GM20431 (cell line): ENCODE data around the gene SINHCAF.

Experiments used
- in situ Hi-C: fragments of 300-500 bp; cut with MseI, MboI; formaldehyde crosslinking; loops from one replicate; pipeline ENCODE4 v1.15.0; 2020; ENCODE audit warnings: low sequenced_read_pairs; ENCODE audit not compliant: unreplicated experiment

The SINHCAF gene

DNA sequence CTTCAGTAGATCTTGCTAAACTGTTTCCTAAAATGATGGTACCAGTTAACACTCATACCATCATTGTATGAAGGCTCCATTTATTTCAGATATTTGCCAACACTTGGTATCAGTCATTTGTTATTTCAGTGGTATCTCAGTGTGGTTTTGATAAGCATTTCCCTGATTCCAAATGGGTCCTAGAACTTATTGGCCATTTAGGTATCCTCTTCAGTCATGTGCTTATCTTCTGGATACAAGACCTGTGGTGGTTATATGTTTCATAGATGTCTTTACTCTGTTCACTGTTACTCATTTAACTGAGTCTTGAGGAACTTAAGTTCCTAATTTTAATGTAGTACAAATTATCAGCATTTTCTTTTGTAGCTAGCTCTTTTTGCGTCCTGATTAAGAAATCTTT lies 13.5 kb downstream of the SINHCAF start:
- in situ Hi-C loops = no loop called here

DNA sequence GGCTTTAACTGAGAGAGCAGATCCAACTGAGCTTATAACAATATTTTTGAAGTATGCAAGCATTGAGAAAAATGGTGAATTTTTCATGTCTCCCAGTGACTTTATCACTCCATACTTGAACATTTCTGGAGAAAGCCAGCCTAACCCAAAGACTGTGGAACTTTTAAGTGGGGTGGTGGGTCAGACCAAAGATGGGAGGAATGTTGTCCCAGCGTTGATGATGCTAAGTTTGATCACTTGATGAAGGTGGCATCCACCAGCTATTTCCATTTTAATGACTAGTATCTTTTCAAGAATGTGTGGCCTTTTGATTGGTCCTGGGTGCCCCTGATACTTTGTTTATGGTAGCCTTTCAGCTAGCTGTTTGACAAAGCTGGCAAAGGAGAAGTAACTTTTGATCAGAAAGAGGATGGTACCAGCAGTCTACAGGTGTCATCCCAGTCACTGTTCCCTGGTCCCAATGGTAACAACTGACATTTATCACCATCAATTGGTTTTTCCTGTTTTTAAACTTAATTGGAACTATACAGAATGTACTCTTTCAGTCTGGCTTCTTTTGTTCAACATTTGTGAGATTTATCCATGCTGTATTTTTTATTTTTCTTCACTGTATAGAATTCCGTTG lies 14.2 kb downstream of the SINHCAF start:
- in situ Hi-C loops = no loop called here

- in situ Hi-C loops = no loop called here
Measured at GRCh38 chr12:31310488-31310887, 15.5 kb downstream of the SINHCAF start.

- in situ Hi-C loops = no loop called here
Measured at GRCh38 chr12:31309279-31309678, 16.7 kb downstream of the SINHCAF start.

- in situ Hi-C loops = no loop called here
Measured at GRCh38 chr12:31308116-31308515, 17.8 kb downstream of the SINHCAF start.

DNA sequence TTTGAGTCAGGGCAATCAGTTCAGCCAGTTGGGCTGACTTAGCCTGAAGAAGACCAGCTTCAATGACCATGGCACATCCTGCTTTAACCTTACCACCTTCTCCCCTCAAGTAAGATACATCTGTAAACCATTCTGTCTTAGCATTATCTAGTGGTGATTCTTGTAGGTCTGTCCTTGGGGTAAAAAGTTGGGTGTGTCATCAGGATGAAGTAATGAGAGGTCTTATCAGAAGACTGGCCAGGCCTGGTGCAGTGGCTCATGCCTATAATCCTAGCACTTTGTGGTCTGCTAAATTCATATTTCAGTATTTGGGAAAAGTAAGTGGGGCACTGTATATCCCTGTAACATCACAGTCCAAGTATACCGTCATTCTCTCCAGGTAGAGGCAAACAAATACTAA lies 19.1 kb downstream of the SINHCAF start:
- in situ Hi-C loops = no loop called here

- in situ Hi-C loops = no loop called here
Measured at GRCh38 chr12:31303466-31303865, 22.5 kb downstream of the SINHCAF start.

- in situ Hi-C loops = no loop called here
Measured at GRCh38 chr12:31301311-31301710, 24.6 kb downstream of the SINHCAF start.

DNA sequence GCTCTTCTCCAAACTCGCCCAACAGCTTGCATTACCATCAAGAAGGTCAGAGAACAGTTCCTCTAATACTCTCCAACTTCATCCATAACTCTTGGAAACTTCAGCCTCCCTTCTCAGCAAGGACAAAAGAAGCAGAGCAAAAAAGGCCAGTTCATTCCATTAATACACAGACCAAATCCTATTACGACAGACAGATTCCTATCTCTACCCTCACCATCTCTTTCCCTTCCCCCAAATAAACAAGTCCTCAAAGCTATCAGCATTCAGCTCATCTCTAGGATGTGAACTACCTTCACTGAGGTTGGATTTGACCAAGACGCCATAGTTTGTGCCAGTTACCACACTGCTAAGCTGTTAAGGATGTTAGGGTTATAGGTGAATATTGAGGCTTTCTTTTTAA lies 25.2 kb downstream of the SINHCAF start:
- in situ Hi-C loops = no loop called here

DNA sequence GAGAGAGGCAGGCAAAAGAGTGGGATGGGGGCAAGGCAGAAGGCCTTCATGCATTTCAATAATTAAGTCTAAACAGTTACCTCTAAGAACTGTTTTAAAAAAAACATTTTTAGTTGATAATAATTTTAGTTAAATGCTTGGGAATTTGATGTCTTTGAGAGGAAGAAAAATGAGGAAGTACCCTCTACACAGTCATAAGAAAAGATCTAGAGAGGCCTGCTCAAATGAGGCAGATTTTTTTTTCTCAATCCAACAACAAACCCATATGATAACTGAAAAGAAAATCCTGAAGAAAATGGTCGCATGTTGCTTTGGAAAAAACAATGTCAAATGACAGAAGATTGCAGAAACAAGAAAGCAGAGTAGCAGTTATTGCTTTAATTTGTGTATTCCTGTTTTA lies 25.6 kb downstream of the SINHCAF start:
- in situ Hi-C loops = no loop called here

GRCh38 chr12:31298922-31299321 lies 27.0 kb downstream of the SINHCAF start:
- in situ Hi-C loops = no loop called here

- in situ Hi-C loops = no loop called here
Measured at GRCh38 chr12:31298515-31298910, 27.4 kb downstream of the SINHCAF start.

- in situ Hi-C loops = no loop called here
Measured at GRCh38 chr12:31297572-31298514, 28.1 kb downstream of the SINHCAF start.

GRCh38 chr12:31289441-31289840 lies 36.5 kb downstream of the SINHCAF start:
- in situ Hi-C loops = no loop called here

DNA sequence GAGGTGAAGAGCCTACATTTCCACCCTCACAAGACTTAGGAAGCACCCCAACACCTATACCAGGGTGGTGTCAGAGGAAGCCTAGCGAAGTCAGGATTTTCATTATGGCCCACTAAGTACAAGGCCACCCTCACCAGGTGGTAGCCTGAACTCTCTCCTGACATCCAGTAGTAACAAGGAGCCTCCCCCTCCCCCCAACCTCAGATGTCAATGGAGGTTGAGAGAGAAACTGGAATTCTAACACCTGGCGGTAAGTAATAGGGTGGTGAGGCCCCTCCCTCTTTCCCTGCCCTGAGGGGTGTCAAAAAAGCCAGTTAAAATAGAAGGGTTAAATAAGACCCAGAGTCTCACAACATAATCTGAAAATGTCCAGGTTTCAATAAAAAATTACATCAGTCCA lies 37.6 kb downstream of the SINHCAF start:
- in situ Hi-C loops = no loop called here

GRCh38 chr12:31280183-31280582 lies 45.8 kb downstream of the SINHCAF start:
- in situ Hi-C loops = no loop called here

DNA sequence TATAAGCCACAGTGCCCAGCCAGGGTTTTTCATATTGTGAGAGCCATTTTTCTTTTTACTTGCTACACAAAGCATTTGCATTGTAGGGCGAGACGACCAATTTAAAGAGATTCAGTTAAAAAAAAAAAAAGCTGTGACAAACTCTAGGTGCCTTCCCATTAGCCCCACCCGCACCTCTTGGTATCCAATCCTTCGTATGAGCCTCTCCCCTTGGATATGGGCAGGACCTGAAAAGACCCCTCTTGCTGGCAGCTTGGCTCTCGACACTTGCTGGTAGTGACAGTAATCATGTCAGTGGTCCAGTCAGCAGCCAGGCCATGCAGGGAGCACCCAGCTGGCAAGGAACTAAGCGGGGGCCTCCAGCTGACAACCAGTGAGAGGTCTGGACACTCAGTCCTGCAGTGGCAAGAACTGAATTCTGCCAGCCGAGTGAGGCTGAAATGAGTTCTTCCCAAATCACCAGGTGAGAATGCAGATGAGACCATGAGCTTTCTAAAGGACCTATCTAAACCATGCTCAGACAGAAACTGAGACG lies 46.5 kb downstream of the SINHCAF start:
- in situ Hi-C loops = no loop called here

DNA sequence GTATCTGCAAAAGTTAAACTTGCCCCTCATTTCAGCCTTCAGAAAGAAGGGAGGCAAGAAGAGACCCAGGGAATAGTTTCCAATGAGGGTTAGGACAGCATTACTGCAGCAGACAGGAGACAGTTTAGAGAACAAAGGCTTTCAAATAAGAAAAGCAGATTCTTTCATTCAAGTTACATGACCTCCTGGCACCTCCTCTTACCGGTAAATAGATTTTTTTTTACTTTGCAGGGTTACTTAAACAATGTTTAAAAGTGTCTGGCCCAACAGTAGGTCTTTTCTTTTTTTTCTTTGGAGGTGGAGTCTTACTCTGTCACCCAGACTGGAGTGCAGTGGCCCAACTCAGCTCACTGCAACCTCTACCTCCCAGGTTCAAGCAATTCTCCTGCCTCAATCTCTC lies 47.1 kb downstream of the SINHCAF start:
- in situ Hi-C loops = no loop called here

DNA sequence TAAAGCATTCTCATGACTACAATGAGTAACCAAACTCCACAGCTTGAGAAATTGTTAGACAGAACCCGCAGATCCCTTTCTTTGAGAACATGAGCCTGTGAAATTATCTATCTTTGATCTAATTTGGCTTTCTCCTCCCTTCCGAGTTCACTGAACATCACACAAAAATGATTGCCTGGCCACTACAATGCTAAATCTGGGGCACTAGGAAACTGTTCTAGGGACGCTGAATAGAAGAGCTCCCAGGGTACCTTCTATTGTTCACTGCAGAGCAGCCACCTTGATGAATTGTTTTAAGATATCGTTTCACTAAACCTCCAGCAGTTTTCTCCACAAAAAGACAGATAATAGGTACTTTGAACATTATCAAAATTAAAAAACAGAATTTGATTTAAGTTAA lies 47.5 kb downstream of the SINHCAF start:
- in situ Hi-C loops = no loop called here

DNA sequence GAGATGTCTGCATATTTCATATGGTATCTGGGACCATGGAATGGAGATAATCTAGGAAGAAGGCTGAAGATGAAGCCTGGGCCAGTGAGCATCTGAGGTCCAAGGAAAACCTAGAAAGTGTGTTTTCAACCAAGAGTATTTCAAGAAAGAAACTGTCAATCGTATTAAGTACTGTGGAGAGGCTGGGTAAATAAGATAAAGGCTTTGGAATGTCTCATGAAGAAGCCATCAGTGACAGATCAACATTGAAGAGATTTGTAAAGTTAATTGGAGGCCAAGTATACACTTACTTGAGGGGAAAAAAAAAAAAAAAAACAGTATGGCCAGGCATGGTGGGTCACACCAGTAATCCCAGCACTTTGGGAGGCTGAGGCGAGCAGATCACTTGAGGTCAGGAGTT lies 48.9 kb downstream of the SINHCAF start:
- in situ Hi-C loops = no loop called here

DNA sequence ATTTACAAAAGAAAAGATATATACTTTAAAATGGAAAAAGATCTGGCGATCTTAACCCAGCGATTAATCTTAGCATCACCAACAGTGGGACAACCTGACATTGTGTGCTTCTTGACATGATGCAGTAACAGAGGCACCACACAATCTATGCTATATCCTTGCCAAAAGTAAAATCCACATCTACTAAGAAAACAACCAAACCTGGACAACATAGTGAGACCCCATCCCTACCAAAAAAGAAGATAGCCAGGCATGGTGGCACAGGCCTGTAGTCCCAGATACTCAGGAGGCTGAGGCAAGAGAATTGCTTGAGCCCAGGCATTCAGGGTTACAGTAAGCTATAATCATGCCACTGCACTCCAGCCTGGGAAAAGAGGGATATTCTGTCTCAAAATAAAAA lies 50.5 kb downstream of the SINHCAF start:
- in situ Hi-C loops = no loop called here
